GM19455 (cell line): ENCODE data around the gene SUN2.

ENCODE experiments used
- ATAC-seq: cut with Tn5 transposase; IDR thresholded peaks from one replicate; pipeline ENCODE4 v1.9.1; 2021; ENCODE audit not compliant: unreplicated experiment

SUN2 gene

GRCh38 chr22:38735465-38736256 lies 20.1 kb downstream of the SUN2 start:
- no peak for ATAC-seq

GRCh38 chr22:38735126-38735464 lies 20.7 kb downstream of the SUN2 start:
- no peak for ATAC-seq

- no peak for ATAC-seq
These were observed 21.2 kb downstream of the SUN2 start for GRCh38 chr22:38734421-38735100.

GRCh38 chr22:38733724-38734381 lies 21.9 kb downstream of the SUN2 start:
- no peak for ATAC-seq

- ATAC-seq: no peak
These were observed 22.5 kb downstream of the SUN2 start for GRCh38 chr22:38733329-38733723.

GRCh38 chr22:38732251-38732815 lies 23.5 kb downstream of the SUN2 start:
- no peak for ATAC-seq

GRCh38 chr22:38731703-38732161 lies 24.1 kb downstream of the SUN2 start:
- no peak for ATAC-seq

- no peak for ATAC-seq
These were observed 25.4 kb downstream of the SUN2 start for GRCh38 chr22:38730411-38730871.

GRCh38 chr22:38729946-38730345 lies 25.9 kb downstream of the SUN2 start:
- ATAC-seq: no peak

- no peak for ATAC-seq
These were observed 26.7 kb downstream of the SUN2 start for GRCh38 chr22:38728871-38729796.

- ATAC-seq: no peak
These were observed 28.0 kb downstream of the SUN2 start for GRCh38 chr22:38727530-38728451.

GRCh38 chr22:38727123-38727522 lies 28.7 kb downstream of the SUN2 start:
- ATAC-seq: no peak

- no peak for ATAC-seq
These were observed 29.7 kb downstream of the SUN2 start for GRCh38 chr22:38725900-38726655.

GRCh38 chr22:38724926-38725571 lies 30.7 kb downstream of the SUN2 start:
- ATAC-seq: no peak

GRCh38 chr22:38724176-38724575 lies 31.6 kb downstream of the SUN2 start:
- ATAC-seq: no peak

- ATAC-seq: no peak
These were observed 34.2 kb downstream of the SUN2 start for GRCh38 chr22:38721551-38721950.

GRCh38 chr22:38720350-38720749 lies 35.4 kb downstream of the SUN2 start:
- no peak for ATAC-seq

- ATAC-seq: no peak
These were observed 36.6 kb downstream of the SUN2 start for GRCh38 chr22:38719196-38719595.
